H7 (cell line): Measurements from ENCODE around the gene NEDD4L. TPM values are rescaled to one million over a fixed set of nuclear protein-coding genes. Genes with fewer than 3 reads are reported as not detected.

Experiments
- DNase-seq: peaks from one replicate; pipeline ENCODE4 v3.0.0; 2012
- H3K27me3 ChIP-seq: 2 replicates; pipeline ENCODE4 v1.6.0; 2011; ENCODE audit warnings: mild to moderate bottlenecking, low read length; ENCODE audit not compliant: control insufficient read depth, insufficient read depth
- H3K36me3 ChIP-seq: replicated peaks from 2 replicates; pipeline ENCODE4 v1.5.1; 2011; ENCODE audit warnings: low read length; ENCODE audit not compliant: control insufficient read depth, insufficient read depth
- H3K4me3 ChIP-seq: 2 replicates; pipeline ENCODE4 v1.5.1; 2011; ENCODE audit warnings: low read depth, mild to moderate bottlenecking, control low read depth, low read length, moderate library complexity; ENCODE audit not compliant: insufficient read depth
- total RNA-seq: library from RNA; depleted of rRNA; stranded (reverse); fragments of >200 nt; shearing (Covaris generic); gene quantifications from 2 replicates; pipeline ENCODE4 v1.2.3, GENCODE V29; 2014

Gene NEDD4L
- total RNA-seq, 1 experiment from 2014 or later: 39.8 TPM

DNA sequence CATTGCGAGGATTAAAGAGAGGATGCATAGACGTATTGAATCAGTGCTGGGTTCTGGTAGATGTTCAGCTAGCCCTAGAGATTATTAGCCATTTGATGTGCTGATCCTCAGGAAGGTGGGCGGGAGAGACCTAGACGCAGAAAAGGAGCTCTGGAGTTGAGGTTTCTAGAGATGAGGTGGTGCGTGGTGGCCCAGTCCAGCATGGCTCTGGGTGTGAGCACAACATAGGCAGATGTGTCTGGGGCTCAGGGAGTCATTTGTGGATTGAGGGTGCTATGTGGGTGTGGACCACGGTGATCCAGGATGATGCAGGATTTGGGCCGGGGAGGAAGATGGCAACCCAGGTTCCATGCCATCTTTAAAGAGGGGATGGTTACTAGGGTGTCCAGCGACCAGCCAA, 102.1 kb downstream of the NEDD4L start:
- no peaks in the 10 kb centered on the region for H3K27me3 ChIP-seq
- no peak overlapping the region for H3K4me3 ChIP-seq
- no peaks in the 10 kb centered on the region for H3K36me3 ChIP-seq
- DNase-seq: no peak

DNA sequence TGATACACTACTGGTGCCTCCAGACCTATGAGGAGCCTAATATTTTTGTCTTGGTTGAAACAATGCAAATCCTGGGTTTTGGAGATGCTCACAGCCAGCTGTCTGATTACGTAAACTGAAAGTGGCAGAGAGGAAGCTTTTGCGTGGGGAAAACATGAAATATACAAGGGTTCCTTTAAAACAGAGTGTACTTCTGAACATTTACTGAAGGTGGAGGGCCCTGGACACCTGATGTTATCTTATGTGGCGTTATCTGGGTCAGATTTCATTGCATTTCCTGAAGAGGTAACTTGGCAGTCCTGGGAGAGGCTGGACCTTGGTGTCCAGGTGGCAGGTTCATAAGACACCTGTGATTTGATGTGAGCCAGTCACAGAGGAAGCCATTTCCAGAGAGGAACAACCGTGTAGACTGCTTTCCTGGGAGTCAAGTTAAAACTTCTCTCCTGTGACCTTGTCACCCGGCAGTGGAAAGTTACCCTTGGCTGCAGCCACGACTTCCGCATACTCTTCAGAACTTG, 105.0 kb downstream of the NEDD4L start:
- no peaks in the 10 kb centered on the region for H3K27me3 ChIP-seq
- DNase-seq: no peak
- H3K4me3 ChIP-seq: no peak overlapping the region
- H3K36me3 ChIP-seq: no peaks in the 10 kb centered on the region

DNA sequence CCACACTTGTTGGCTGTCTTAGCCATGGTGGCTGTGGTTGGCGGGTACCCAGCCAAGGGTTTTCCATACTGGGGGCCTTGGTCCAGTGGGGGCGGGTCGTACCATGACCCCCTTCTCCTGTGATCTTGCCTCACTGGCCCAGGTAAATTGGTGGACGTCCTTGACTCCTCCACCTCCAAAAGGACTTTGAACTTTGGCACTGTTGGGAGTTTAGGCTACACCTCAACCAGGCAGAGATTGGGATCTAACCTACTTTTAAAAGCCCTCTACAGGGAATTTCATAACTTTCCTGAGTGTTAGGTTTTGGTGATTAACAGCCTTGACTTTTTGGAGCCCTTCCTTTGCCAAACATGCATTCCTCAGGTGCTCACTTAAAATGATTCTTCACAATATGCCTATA, 106.7 kb downstream of the NEDD4L start:
- H3K36me3 ChIP-seq: no peaks in the 10 kb centered on the region
- H3K27me3 ChIP-seq: no peaks in the 10 kb centered on the region
- DNase-seq: no peak
- no peak overlapping the region for H3K4me3 ChIP-seq

DNA sequence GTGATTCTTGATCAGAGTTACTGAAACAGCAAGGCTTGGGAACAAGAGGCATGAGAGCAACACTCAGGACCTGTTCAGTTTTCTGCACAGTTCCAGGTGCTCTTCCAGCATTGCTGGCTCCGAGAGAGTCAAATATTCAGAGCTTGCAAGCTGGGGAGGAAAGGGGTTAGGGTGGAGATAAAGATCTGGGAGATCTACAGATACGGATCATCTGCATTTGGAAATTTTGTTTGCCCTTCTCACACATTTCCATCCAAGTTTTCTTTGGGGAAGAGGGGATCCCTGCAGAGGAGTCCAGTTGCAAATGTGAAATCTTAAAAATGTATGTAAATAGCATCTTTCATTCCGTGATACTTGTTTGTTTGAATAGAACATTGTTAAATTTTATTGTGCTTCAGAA, 108.2 kb downstream of the NEDD4L start:
- H3K27me3 ChIP-seq: no peaks in the 10 kb centered on the region
- no peaks in the 10 kb centered on the region for H3K36me3 ChIP-seq
- H3K4me3 ChIP-seq: no peak overlapping the region
- no peak for DNase-seq

DNA sequence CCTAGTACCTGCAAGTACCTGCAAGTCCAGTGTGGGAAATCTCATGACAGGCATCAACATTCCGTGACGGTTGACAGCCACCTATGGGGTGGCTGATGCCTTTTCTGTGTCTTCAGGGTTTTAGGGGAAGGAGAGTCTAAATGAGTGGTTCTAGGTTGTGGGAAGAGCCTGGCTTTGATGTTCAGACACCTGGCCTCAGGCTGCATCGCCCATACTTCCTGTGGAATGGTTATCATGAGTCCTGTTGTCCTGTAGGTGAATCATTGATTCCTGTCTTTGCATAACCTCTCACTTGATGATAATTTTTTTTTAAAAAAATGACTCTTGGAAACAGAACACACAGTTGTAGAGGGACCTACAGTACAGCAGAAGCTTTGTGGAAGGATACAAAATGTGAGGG, 108.9 kb downstream of the NEDD4L start:
- no peaks in the 10 kb centered on the region for H3K27me3 ChIP-seq
- DNase-seq: no peak

DNA sequence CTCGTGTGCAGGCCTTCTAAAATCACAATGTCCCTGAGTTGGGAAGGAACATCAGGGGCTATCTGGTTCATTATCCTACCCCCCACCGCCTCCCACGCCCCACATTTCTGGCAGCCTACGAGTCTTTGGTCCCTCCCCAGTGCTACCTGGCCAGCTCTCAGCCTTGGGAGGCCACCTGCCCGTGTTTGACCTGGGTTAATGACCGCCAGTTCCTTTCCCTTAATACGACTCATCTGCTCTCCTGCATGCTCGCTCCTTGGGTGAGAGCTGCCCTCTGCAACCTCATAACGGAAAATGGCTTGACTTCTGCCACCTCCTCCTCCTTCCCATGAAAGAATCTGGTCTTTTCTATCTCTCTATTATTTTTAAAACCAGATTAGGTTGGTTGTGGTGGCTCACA, 112.5 kb downstream of the NEDD4L start:
- H3K27me3 ChIP-seq: no peaks in the 10 kb centered on the region
- no peak overlapping the region for H3K4me3 ChIP-seq
- DNase-seq: no peak
- H3K36me3 ChIP-seq: no peaks in the 10 kb centered on the region

More for the DNA sequence above, 108.9 kb downstream of the NEDD4L start:
- H3K4me3 ChIP-seq: no peak overlapping the region
- no peaks in the 10 kb centered on the region for H3K36me3 ChIP-seq

DNA sequence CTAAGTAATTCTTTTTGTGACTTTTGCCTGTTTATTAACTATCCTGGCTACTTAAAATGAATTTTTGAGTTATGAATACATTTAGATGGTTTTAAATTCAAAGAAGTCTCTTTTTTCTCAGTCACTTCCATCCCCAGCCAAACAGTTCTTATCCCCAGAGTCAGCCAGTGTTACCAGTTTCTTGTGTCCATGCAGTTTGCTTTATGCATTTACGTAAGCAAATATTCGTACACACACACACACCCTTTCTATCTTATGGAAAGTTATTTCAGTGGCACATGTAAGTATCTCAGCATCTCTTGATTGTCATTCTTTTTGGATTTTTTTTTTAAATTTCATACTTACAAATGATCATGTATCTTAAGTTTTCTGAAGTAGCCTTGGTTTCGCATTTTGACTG, 113.2 kb downstream of the NEDD4L start:
- DNase-seq: no peak
- Histone ChIP-seq H3K4me3 (no peak overlapping the region), H3K36me3 (no peaks in the 10 kb centered on the region; the same call in 1 of the 2 replicates), H3K27me3 (no peaks in the 10 kb centered on the region)

DNA sequence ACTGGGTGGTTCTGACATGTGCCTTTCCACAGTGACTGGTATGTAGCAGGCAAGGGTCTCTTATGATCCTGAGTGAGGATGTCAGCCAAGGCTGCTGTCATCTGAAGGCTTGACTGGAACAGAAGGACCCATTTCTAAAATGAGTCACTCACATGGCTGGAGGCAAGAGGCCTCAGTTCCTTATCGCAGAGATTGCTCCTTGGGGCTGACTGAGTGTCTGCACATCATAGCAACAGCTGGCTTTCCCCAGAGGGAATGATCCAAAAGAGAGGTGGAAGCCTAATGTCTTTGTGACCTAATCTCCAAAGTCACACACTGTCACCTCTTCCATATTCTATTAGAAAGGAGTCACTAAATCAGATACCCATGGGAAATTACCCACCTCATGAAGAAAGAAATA, 114.0 kb downstream of the NEDD4L start:
- H3K4me3 ChIP-seq: no peak overlapping the region
- no peaks in the 10 kb centered on the region for H3K27me3 ChIP-seq
- no peaks in the 10 kb centered on the region; the same call in 1 of the 2 replicates for H3K36me3 ChIP-seq
- no peak for DNase-seq

DNA sequence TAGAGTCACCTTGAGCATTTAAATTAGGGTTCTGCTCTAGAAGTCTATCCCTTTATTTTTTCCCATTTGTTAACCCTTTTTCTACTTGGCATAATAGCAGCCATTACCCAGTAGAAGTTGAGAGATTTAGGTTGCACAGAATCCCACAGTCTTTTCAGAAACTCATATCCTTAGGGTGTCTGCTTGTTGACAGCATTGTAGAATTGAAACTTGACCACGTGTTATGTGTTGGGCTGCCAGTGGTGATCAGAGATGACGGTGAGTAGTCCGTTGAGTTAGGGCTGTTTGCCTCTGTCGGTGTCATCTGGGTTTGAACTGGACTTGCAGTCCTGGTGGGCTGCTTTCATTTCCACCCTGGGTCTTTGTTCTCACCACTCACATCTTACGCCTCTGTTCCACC, 114.4 kb downstream of the NEDD4L start:
- no peak overlapping the region for H3K4me3 ChIP-seq
- H3K27me3 ChIP-seq: no peaks in the 10 kb centered on the region
- DNase-seq: no peak
- no peaks in the 10 kb centered on the region; the same call in 1 of the 2 replicates for H3K36me3 ChIP-seq

DNA sequence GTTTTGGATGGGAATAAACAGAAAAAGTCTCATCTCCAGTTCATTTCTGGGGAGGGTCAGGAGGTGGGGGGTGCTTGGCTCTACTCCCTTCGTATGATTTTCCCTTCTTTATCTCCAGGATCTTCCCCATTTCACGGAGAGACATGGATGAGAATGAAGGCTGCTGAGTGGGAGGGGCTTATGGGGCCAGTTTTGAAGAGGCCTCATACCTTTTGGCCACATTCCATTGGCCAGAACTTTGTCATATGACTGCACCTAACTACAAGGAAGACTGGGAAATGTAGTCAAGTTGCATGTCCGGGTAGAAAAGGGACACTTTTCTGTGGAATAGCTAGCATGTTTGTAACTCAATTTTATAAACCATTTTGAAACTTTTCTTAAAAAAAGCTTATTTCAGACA, 117.6 kb downstream of the NEDD4L start:
- H3K36me3 ChIP-seq: no peaks in the 10 kb centered on the region; the same call in 1 of the 2 replicates
- no peak overlapping the region for H3K4me3 ChIP-seq
- no peaks in the 10 kb centered on the region for H3K27me3 ChIP-seq
- DNase-seq: peak; percentile 81

DNA sequence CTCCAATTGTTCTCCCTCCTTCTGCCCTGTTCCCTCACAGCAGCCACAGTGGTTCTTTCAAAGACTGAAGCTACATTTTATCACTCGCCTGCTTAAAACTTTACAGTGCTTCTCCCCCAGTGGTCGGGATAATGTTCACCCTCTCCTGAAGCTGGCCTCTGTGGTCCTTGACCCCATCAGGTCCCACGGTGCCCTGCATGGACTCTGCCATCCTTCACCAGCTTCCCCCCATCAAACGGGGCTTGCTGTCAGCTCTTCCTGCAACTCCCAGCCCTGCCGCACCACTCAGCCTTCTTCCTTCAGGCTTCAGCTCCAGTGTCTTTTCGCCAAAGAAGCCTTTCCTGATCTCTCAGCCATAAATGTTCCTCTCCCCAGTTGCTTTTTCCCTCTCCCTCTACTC, 118.1 kb downstream of the NEDD4L start:
- Histone ChIP-seq H3K4me3 (no peak overlapping the region), H3K27me3 (no peaks in the 10 kb centered on the region), H3K36me3 (no peaks in the 10 kb centered on the region; the same call in none of the 2 replicates)
- DNase-seq: no peak

DNA sequence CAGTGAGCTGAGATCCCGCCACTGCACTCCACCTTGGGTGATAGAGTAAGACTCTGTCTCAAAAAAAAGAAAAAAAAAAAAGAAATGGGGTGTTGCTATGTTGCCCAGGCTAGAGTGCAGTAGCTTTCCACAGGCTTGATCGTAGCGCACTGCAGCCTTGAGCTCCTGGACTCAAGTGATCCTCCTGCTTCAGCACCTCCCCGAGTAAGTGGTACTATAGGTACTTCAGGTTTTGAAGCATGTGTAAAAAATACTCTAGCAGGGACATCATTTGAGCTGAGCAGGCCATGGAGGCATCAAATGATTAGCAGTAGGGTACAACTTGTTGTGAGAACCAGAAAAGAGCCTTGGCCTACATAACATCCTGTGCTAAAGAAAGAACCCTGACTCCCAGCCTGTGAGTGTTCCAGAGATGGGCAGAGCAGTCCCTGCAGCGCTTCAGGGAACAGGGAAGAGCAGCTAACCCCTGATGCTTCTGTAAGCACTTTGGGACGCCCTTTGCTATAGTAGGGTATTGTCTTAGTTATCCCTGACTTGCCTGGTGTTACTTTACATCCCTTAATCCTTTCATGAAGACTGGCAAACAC, 119.1 kb downstream of the NEDD4L start:
- DNase-seq: no peak
- H3K4me3 ChIP-seq: no peak overlapping the region
- H3K27me3 ChIP-seq: no peaks in the 10 kb centered on the region
- no peaks in the 10 kb centered on the region; the same call in none of the 2 replicates for H3K36me3 ChIP-seq

DNA sequence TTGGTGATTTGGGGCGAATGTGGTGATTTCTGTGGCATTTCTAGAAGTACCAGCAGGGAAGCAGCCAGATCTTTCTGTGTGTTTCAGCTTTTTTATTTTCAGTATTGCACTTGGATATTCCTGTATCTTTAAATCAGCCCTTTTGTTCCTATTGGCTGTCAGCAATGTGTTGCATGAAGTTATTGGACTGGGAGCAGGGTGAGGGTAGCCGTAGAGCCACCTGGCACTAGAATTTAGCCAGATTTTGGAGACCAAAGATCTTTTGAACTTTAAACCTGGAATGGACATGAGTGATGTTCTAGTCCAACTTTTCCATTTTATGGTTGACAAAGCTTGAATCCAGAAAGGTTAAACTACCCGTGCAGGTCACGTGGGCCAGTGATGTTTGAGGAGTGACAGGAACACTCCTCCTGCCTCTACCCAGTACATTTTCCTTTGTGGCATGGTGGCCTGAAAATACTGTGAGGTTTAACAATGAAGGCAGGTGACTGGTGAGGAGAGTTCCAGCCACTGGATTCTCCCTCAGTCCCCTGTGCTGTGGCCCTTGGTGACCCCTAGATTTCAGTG, 122.3 kb downstream of the NEDD4L start:
- DNase-seq: no peak
- no peaks in the 10 kb centered on the region for H3K27me3 ChIP-seq
- no peak overlapping the region for H3K4me3 ChIP-seq
- no peaks in the 10 kb centered on the region; the same call in none of the 2 replicates for H3K36me3 ChIP-seq

DNA sequence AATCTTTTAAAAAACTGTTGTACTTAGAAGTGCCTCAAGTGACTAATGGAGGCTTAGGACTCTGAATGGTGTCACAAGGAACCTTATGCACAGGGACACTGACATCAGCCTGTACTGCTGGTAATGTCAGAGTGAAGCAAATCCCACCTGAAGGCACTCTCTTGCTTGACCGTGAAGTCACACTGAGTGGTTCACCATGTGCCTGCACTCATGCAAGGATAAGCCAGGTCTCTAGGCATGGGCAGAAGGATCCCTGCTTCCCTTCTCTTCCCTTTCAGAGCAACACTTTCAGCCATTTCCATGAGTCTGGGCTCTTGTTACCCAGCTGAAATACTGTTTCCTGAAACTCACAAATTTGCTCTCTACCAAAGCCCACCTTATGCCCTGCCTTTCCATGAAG, 123.0 kb downstream of the NEDD4L start:
- Histone ChIP-seq H3K4me3 (no peak overlapping the region), H3K27me3 (no peaks in the 10 kb centered on the region), H3K36me3 (no peaks in the 10 kb centered on the region; the same call in none of the 2 replicates)
- no peak for DNase-seq

DNA sequence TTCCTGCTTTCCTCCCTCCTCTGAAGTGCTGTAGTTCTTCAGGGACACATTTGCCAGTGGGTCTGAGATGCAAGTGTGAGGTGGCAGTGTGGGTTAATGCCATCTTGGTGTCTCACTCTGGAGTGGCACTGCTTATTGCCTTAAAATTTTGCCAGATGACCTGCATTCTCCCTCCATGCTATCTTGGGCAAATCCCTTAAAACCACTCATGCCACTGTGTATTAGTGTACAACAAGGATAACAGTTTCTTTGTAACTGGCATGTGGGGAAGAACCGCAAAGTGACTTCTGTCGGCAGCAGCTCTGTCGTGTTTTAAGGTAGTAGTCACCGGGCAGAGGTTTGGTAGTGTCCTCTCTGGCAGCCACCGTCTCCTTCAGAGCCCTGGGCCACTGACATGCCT, 124.2 kb downstream of the NEDD4L start:
- Histone ChIP-seq H3K36me3 (no peaks in the 10 kb centered on the region; the same call in 1 of the 2 replicates), H3K27me3 (no peaks in the 10 kb centered on the region), H3K4me3 (no peak overlapping the region)
- no peak for DNase-seq
